Activated T-helper 2 cell treated with anti-CD3 and anti-CD28 coated beads, Interferon-gamma antibody, Interleukin-2, Interleukin-4, amounts not matched to agents 10 μg/mL and 5 μg/mL and 100 μg/mL, durations not matched to agents 14 hours and 24 hours and 36 hours (primary cell): ENCODE measurements around the gene SH3GL2. TPM values are rescaled to one million over a fixed set of nuclear protein-coding genes. Genes with fewer than 3 reads are reported as not detected.

ENCODE experiments used
- DNase-seq: peaks from one replicate; pipeline ENCODE4 v3.0.0; 2021; ENCODE audit warnings: low spot score
- H3K27ac Mint-ChIP-seq: one replicate; pipeline ENCODE4 v1.8.0; 2021; ENCODE audit warnings: mixed read lengths
- H3K27me3 Mint-ChIP-seq: one replicate; pipeline ENCODE4 v1.8.0; 2021; ENCODE audit warnings: low read depth, mixed read lengths
- H3K36me3 Mint-ChIP-seq: one replicate; pipeline ENCODE4 v1.8.0; 2021; ENCODE audit warnings: low read depth, mixed read lengths
- H3K4me1 Mint-ChIP-seq: one replicate; pipeline ENCODE4 v1.8.0; 2021; ENCODE audit warnings: low read depth, mixed read lengths
- H3K4me3 Mint-ChIP-seq: one replicate; pipeline ENCODE4 v1.8.0; 2021; ENCODE audit warnings: low read depth, mild to moderate bottlenecking, moderate library complexity, mixed read lengths
- H3K9me3 Mint-ChIP-seq: one replicate; pipeline ENCODE4 v1.8.0; 2021; ENCODE audit warnings: mixed read lengths
- intact Hi-C: fragments of 100-400 bp; cut with micrococcal nuclease; formaldehyde crosslinking; loops from one replicate; pipeline ENCODE4 v1.15.1; 2023
- total RNA-seq: library from RNA; stranded (reverse); gene quantifications from 2 replicates; pipeline ENCODE4 v1.2.3, GENCODE V29; 2022

The SH3GL2 gene
- total RNA-seq, 1 donor from 2014 or later = not detected

DNA sequence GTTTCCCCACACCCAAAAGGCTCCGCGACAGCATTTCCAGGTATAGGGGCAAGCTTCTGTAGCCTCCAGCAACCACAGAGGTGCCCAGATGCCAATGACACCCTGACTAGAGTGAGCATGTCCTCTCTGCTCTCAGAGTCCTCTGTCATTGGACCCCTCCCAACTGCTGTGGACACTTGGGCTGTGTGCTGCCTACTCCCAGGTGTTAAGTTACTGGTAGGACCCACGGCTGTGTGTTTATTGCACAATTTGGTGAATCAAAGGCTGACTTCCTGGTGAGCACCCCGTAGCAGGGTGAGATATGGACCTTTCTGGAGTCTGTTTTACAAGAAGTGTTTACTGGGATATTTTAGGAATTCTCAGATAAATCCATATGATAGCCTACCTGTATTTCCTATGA lies 36.0 kb downstream of the SH3GL2 start:
- Mint-ChIP-seq H3K4me3 (no peak overlapping the region), H3K36me3 (no peaks in the 10 kb centered on the region), H3K27me3 (no peaks in the 10 kb centered on the region), H3K4me1 (no peaks in the 10 kb centered on the region), H3K9me3 (no peaks in the 10 kb centered on the region), H3K27ac (no peak overlapping the region)
- intact Hi-C loops = no loop called here
- no peak for DNase-seq

DNA sequence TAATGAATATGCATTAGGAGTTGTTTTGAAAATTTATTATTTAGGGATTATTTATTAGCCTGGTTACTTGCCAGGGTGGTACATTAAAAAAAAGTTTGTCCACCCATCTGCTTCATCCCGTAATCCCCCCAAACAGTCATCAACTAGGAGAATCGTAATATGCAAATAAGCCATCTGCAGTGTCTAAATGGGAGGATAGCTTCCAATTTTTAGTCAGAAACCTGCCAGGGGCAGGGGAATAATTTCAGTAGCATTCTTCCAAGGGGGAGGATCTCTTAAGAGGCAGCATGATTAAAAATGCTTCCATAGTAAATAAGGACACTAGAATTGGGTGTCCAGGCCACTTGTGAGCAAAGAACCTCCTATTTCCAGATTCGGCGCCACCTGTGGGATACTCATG lies 43.3 kb downstream of the SH3GL2 start:
- no peaks in the 10 kb centered on the region for H3K27me3 Mint-ChIP-seq
- intact Hi-C loops = no loop called here
- no peak overlapping the region for H3K4me3 Mint-ChIP-seq
- H3K36me3 Mint-ChIP-seq = no peaks in the 10 kb centered on the region
- no peak for DNase-seq
- no peaks in the 10 kb centered on the region for H3K9me3 Mint-ChIP-seq
- no peak overlapping the region for H3K27ac Mint-ChIP-seq
- no peaks in the 10 kb centered on the region for H3K4me1 Mint-ChIP-seq

DNA sequence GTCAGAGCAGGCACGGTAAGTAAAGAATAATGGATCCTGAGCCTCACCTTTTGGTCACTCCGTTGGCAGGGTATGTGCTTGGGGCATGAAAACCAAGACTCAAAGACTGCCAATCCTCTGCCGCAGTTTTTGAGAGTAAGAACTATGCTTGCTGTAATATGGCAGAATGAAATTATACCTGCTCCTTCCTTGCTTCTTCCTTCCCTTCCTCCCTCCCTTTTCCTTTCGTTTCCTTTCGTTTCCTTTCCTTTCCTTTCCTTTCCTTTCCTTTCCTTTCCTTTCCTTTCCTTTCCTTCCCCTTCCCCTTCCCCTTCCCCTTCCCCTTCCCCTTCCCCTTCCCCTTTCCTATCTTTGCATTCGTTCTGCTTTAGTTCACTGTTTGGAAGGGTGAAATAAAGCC lies 43.9 kb downstream of the SH3GL2 start:
- Mint-ChIP-seq H3K36me3 (no peaks in the 10 kb centered on the region), H3K4me1 (no peaks in the 10 kb centered on the region), H3K9me3 (no peaks in the 10 kb centered on the region), H3K4me3 (no peak overlapping the region), H3K27ac (no peak overlapping the region), H3K27me3 (no peaks in the 10 kb centered on the region)
- DNase-seq = no peak
- intact Hi-C loops = no loop called here

DNA sequence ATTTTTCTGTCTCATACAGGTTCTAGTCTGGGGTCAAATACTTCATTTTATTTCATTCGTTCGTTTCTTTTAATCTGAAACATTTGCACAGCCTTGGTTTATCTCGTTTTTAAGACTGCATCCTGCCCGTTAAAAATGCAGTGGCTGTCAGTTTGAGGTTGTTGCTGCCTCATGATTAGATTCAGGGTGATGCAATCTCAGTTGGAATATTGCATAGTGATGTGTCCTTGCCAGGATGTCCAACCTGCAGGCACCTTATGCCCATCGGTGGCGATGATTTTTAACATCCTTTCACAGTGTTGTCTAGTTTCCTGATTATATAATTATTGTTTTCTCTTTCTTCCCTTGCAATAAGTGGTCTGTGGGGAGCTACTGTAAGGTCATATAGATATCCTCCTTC lies 45.1 kb downstream of the SH3GL2 start:
- H3K36me3 Mint-ChIP-seq = no peaks in the 10 kb centered on the region
- H3K9me3 Mint-ChIP-seq = no peaks in the 10 kb centered on the region
- H3K27ac Mint-ChIP-seq = no peak overlapping the region
- no peaks in the 10 kb centered on the region for H3K4me1 Mint-ChIP-seq
- intact Hi-C loops = no loop called here
- no peak overlapping the region for H3K4me3 Mint-ChIP-seq
- DNase-seq = no peak
- H3K27me3 Mint-ChIP-seq = no peaks in the 10 kb centered on the region

DNA sequence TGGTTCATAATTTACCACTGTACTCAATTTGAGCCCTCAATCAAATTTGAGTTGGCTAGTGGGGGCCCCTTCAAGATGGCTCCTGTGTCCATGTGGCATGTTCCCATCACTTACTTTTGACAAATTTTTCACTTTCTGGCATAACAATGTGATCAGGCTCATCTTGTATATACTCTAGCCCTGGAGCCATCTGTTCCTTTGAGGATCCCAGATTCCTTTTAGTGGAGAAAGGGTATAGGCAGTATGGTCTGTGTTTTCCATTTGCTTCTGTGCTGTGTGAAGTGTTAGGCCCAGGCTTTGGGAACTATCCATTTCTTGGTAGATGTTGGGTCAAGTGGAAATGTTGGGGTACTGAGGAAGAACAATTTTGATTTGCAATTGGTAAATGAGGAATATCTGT lies 45.7 kb downstream of the SH3GL2 start:
- Mint-ChIP-seq H3K4me3 (no peak overlapping the region), H3K27me3 (no peaks in the 10 kb centered on the region), H3K36me3 (no peaks in the 10 kb centered on the region), H3K4me1 (no peaks in the 10 kb centered on the region), H3K27ac (no peak overlapping the region), H3K9me3 (no peaks in the 10 kb centered on the region)
- DNase-seq = no peak
- intact Hi-C loops = no loop called here

DNA sequence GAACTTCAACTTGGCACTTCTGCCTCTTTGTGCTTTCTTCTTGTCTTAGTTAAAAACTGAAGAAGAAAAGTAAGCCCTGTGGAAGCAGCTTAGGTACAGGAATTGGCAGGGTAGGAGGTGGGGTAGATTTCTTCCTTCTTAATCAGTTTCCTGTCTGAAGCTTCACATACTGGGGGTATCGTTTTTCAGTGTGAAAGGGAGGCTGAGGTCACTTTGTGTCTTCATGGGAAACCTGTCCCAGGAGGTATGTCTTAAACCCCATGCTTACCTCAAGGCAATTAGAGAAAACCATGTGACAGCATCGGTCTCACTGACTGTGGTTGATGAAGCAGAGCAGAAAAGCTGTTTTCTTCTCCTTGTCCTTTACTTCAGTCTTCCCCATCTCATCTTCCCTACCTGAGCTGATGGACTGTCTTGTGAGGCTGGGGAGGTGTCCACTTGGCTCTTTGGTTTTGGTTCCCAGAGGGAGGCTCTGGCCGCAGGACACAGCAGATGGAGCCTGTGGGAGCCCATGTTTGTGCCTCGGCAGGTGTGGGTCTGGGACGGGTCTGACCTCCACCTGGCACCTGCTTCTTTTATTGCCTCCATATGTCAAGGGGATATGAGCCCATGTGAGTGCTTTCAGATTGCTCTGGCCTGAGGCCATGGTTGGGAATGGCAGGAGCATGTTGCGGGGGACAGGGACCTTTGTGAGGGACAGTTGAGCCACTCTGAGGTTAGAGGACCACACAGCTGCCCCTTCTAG lies 47.0 kb downstream of the SH3GL2 start:
- no peak overlapping the region for H3K27ac Mint-ChIP-seq
- intact Hi-C loops = no loop called here
- H3K4me1 Mint-ChIP-seq = no peaks in the 10 kb centered on the region
- no peaks in the 10 kb centered on the region for H3K9me3 Mint-ChIP-seq
- no peaks in the 10 kb centered on the region for H3K27me3 Mint-ChIP-seq
- DNase-seq = no peak
- no peaks in the 10 kb centered on the region for H3K36me3 Mint-ChIP-seq
- no peak overlapping the region for H3K4me3 Mint-ChIP-seq

DNA sequence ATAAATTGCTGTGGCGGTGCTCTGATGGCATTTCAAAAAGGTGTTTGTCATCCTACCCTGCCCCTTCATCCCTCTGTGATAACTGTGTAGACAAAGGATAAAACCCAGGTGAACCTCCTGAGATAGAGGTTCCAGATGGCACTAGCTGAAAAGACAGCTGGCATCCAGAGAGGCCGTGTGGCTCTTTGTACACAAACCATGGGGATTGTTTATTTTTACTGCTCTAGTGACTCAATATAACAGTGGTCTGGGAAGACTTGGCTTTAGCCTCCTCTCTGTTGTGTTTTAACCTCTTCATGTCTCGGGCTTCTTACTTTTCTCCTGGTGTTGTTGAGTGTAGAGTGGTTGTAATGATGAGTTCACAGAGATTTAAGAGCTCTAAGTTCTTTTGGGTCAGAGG lies 48.8 kb downstream of the SH3GL2 start:
- H3K9me3 Mint-ChIP-seq = no peaks in the 10 kb centered on the region
- intact Hi-C loops = no loop called here
- no peak overlapping the region for H3K27ac Mint-ChIP-seq
- no peak overlapping the region for H3K4me3 Mint-ChIP-seq
- H3K4me1 Mint-ChIP-seq = no peaks in the 10 kb centered on the region
- DNase-seq = no peak
- H3K27me3 Mint-ChIP-seq = no peaks in the 10 kb centered on the region
- no peaks in the 10 kb centered on the region for H3K36me3 Mint-ChIP-seq

DNA sequence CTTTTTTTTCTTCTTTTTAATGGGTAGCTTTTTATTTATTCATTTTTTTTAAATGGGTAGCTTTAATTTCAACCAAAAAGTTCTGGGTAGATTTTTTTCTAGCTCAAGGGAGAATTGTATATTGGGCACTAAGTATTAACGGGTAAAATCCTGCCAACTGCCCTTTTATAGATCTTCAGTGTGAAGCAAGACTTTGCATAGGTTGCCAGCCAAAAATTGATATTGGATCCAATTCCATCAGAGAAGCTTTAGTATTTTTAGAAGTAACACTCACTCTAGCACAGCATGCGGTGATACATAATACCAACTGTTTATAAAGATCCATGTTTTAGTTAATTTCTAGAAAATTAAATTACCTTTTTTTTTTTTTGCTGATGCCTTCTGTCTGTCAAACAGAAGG lies 49.8 kb downstream of the SH3GL2 start:
- Mint-ChIP-seq H3K9me3 (no peaks in the 10 kb centered on the region), H3K4me3 (no peak overlapping the region), H3K27me3 (no peaks in the 10 kb centered on the region), H3K36me3 (no peaks in the 10 kb centered on the region), H3K4me1 (no peaks in the 10 kb centered on the region), H3K27ac (no peak overlapping the region)
- intact Hi-C loops = no loop called here
- DNase-seq = no peak

DNA sequence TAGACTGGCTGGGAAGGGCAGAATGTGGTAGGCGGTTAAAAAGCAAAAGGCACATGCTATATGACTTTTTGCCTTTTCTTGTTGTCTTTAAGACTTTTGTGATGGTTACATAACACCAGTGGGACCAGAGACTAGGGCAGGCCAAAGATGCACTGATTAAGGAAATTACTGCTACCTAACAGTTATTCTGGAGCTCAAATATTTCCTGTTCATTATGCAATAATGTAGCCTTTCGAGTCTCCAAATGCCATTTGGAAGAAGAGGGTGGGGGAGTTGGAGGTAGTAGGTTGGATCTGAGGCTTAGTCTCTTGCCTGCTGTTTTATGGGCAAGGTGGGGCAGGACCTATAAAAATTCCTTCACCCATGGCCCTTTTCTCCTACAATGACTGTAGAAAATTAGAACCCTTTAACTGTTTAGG lies 51.7 kb downstream of the SH3GL2 start:
- no peak overlapping the region for H3K4me3 Mint-ChIP-seq
- no peaks in the 10 kb centered on the region for H3K27me3 Mint-ChIP-seq
- intact Hi-C loops = no loop called here
- H3K4me1 Mint-ChIP-seq = no peaks in the 10 kb centered on the region
- H3K9me3 Mint-ChIP-seq = peaks cover 7% of the 10 kb centered on the region
- H3K27ac Mint-ChIP-seq = no peak overlapping the region
- no peaks in the 10 kb centered on the region for H3K36me3 Mint-ChIP-seq
- no peak for DNase-seq

DNA sequence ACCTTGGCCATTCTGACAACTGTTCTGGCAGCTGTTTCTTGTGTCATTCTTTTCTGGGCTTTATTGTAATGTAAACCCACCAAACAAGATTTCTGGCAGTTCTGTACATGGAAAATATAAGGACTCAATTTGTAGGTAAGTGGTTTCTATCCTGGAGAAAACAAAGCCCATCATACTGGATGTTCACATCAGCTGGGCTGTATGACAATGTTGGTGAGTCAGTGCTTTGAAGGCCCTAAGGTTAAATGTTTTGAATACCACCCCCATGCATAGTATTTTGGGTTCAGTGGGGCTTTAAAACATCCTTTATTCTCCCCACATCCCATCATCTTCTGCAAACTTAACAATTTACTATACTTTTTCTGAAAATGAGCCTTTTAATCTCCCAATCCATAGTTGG lies 52.5 kb downstream of the SH3GL2 start:
- Mint-ChIP-seq H3K4me1 (no peaks in the 10 kb centered on the region), H3K27ac (no peak overlapping the region), H3K4me3 (no peak overlapping the region), H3K9me3 (peaks cover 7% of the 10 kb centered on the region), H3K27me3 (no peaks in the 10 kb centered on the region), H3K36me3 (no peaks in the 10 kb centered on the region)
- intact Hi-C loops = no loop called here
- no peak for DNase-seq

DNA sequence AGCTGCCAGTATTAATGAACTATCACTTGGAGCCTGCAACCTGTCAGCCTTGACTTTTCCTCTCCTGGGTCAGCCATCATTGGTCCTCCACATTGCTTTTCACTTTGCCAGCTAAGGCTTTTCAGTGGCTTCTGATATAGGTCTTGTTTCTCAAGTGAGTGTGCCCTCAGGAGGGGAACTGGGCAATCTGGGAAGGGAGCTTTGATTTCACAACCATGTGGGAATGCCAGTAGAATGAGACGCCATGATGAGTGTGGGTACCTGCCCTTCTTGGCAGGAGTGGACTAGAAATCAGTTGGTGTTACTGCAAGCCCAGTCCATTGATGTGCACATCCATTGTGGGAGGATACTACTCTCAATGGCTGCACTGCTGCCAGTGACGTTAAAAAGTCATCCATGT lies 54.1 kb downstream of the SH3GL2 start:
- H3K9me3 Mint-ChIP-seq = peaks cover 7% of the 10 kb centered on the region
- H3K27me3 Mint-ChIP-seq = no peaks in the 10 kb centered on the region
- DNase-seq = no peak
- intact Hi-C loops = no loop called here
- H3K36me3 Mint-ChIP-seq = no peaks in the 10 kb centered on the region
- H3K27ac Mint-ChIP-seq = no peak overlapping the region
- H3K4me1 Mint-ChIP-seq = no peaks in the 10 kb centered on the region
- no peak overlapping the region for H3K4me3 Mint-ChIP-seq

DNA sequence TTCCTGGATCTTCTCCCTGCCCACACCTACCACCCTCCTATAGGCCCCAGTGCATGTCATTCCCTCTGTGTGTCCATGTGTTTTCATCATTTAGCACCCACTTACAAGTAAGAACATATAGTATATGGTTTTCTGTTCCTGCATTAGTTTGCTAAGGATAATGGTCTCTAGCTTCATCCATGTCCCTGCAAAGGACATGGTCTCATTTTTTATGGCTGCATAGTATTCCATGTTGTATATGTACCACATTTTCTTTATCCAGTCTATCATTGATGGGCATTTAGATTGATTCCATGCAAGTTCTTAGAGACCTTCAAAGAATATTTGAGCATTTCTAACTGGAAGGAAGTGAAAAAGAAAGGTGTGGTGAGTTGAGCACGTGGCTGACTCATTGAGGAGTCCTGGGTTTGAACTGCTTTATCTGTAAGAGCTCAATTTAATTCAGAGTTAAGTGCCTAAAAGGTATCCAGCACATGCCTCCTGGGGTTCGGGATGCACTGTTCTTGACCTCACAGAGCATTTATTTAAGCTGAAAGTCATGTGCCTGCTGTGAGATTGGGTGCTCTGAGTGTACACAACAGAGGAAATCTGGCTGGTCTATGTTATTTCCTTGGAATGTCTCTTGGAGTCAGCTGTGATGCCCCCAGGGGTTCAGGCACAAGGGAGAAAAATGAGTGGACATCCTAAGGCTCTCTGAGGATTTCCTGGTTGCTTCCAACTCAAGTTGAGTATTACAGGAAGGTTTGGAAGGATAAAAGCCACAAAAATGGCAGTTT lies 56.4 kb downstream of the SH3GL2 start:
- H3K4me1 Mint-ChIP-seq = no peaks in the 10 kb centered on the region
- no peak overlapping the region for H3K4me3 Mint-ChIP-seq
- DNase-seq = no peak
- H3K9me3 Mint-ChIP-seq = peaks cover 7% of the 10 kb centered on the region
- H3K27me3 Mint-ChIP-seq = no peaks in the 10 kb centered on the region
- no peaks in the 10 kb centered on the region for H3K36me3 Mint-ChIP-seq
- H3K27ac Mint-ChIP-seq = no peak overlapping the region
- intact Hi-C loops = no loop called here

DNA sequence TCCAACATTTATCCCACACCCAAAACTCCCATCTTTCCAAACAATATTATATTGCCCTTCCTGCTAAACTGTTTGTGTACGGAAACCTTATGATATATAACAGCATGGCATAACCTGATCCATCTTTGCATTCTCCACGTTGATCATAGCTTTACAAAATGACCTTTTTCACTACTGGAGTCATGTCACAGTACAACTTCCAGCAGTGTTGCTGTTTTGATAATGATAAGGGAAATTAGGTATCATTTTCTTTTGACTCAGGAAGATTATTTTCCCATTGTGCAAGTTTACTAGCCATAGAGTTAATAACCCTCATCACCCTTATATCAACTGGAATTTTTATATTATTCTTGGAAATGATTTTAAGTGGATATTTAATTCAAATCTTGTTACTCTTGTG lies 57.5 kb downstream of the SH3GL2 start:
- no peak overlapping the region for H3K27ac Mint-ChIP-seq
- H3K4me1 Mint-ChIP-seq = no peaks in the 10 kb centered on the region
- no peaks in the 10 kb centered on the region for H3K27me3 Mint-ChIP-seq
- no peak for DNase-seq
- H3K4me3 Mint-ChIP-seq = no peak overlapping the region
- H3K9me3 Mint-ChIP-seq = peaks cover 7% of the 10 kb centered on the region
- H3K36me3 Mint-ChIP-seq = no peaks in the 10 kb centered on the region
- intact Hi-C loops = no loop called here
